ENCODE results near the gene ARL4D. TPM values are rescaled to one million over a fixed set of nuclear protein-coding genes. Genes with fewer than 3 reads are reported as not detected.

The ARL4D gene
- 11.4 and 12.1 TPM in 2 replicates for polyA plus RNA-seq (2013)

- Histone ChIP-seq H2AK5ac (ENCODE audit: low read length) (no peak within 1 kb of the TSS), H3K23ac (ENCODE audit: low read length) (no peak within 1 kb of the TSS)
- no CpG with 5 or more reads among the region's 64 CpGs for WGBS (ENCODE audit: extremely low coverage, insufficient coverage, insufficient read length)
Measured at GRCh38 chr17:43398724-43399595, at the start of gene ARL4D. ARL4D (plus strand) TSS chr17:43398993; CDS start chr17:43399733, 740 bp downstream.

GRCh38 chr17:43349142-43349541 is 49.7 kb upstream of the ARL4D start:
- Histone ChIP-seq H3K18ac (ENCODE audit: low read length) (no peak overlapping the region), H3K23ac (ENCODE audit: low read length) (no peak overlapping the region), H3K4me3 (ENCODE audit: low read depth, low read length) (no peak overlapping the region), H3K4ac (ENCODE audit: low read depth, low read length) (no peak overlapping the region), H2BK5ac (ENCODE audit: low read depth, low read length, poor library complexity) (no peak overlapping the region), H3K27ac (ENCODE audit: low read depth, low read length) (no peak overlapping the region), H3K9ac (ENCODE audit: low read length) (no peak overlapping the region), H3K14ac (ENCODE audit: low read length) (no peak overlapping the region), H2BK120ac (ENCODE audit: insufficient read depth, low read length, poor library complexity) (no peak overlapping the region), H2AFZ (ENCODE audit: insufficient read depth, low read length, poor library complexity) (no peak overlapping the region), H3K36me3 (ENCODE audit: control insufficient read depth in 1 of 2, insufficient read depth in 2 of 2, low read length in 2 of 2) (peaks cover 4 to 10% of the 10 kb centered on the region in 2 experiments), H2BK12ac (ENCODE audit: low read length) (no peak overlapping the region), H3K79me2 (ENCODE audit: control insufficient read depth, insufficient read depth, low read length, poor library complexity) (no peaks in the 10 kb centered on the region), H4K8ac (ENCODE audit: low read depth, low read length) (no peak overlapping the region), H3K27me3 (ENCODE audit: insufficient read depth, low read length) (no peaks in the 10 kb centered on the region), H3K9me3 (ENCODE audit: insufficient read depth, low read depth, low read length) (peaks cover 23% of the 10 kb centered on the region), H2AK5ac (ENCODE audit: low read length) (no peak overlapping the region), H3K79me1 (ENCODE audit: low read length) (peaks cover 2% of the 10 kb centered on the region), H3K4me2 (ENCODE audit: low read length) (no peak overlapping the region), H4K91ac (ENCODE audit: low read depth, low read length) (no peak overlapping the region), H3K4me1 (ENCODE audit: control insufficient read depth in 1 of 2, insufficient read depth in 2 of 2, low read length in 2 of 2) (peaks cover 8 to 12% of the 10 kb centered on the region in 2 experiments), H4K12ac (ENCODE audit: low read depth, low read length) (no peak overlapping the region)
- WGBS (ENCODE audit: extremely low coverage, insufficient coverage, insufficient read length) = no CpG with 5 or more reads among the region's 2 CpGs
- no peak for DNase-seq

More at GRCh38 chr17:43398724-43399595, at the start of gene ARL4D:
- Histone ChIP-seq H3K36me3 (ENCODE audit: control insufficient read depth in 1 of 2, insufficient read depth in 2 of 2, low read length in 2 of 2) (peaks cover 6 to 7% of the 10 kb centered on the region in 2 experiments), H3K4ac (ENCODE audit: low read depth, low read length) (peak within 1 kb of the TSS; percentile 71), H3K9ac (ENCODE audit: low read length) (peak within 1 kb of the TSS; percentile 66), H3K14ac (ENCODE audit: low read length) (peak within 1 kb of the TSS; percentile 76), H2BK12ac (ENCODE audit: low read length) (no peak within 1 kb of the TSS), H4K12ac (ENCODE audit: low read depth, low read length) (peak within 1 kb of the TSS; percentile 59), H4K8ac (ENCODE audit: low read depth, low read length) (peak within 1 kb of the TSS; percentile 67), H3K18ac (ENCODE audit: low read length) (peak within 1 kb of the TSS; percentile 93), H3K4me3 (ENCODE audit: low read depth, low read length) (peak within 1 kb of the TSS; percentile 84), H2BK5ac (ENCODE audit: low read depth, low read length, poor library complexity) (no peak within 1 kb of the TSS), H2AFZ (ENCODE audit: insufficient read depth, low read length, poor library complexity) (peak within 1 kb of the TSS; percentile 87), H3K9me3 (ENCODE audit: insufficient read depth, low read depth, low read length) (peaks cover 4% of the 10 kb centered on the region), H3K4me1 (ENCODE audit: control insufficient read depth in 1 of 2, insufficient read depth in 2 of 2, low read length in 2 of 2) (peaks cover 8 to 9% of the 10 kb centered on the region in 2 experiments), H3K27me3 (ENCODE audit: insufficient read depth, low read length) (no peaks in the 10 kb centered on the region), H3K27ac (ENCODE audit: low read depth, low read length) (no peak within 1 kb of the TSS), H3K4me2 (ENCODE audit: low read length) (peak within 1 kb of the TSS; percentile 71), H3K79me1 (ENCODE audit: low read length) (peaks cover 8% of the 10 kb centered on the region), H3K79me2 (ENCODE audit: control insufficient read depth, insufficient read depth, low read length, poor library complexity) (peaks cover 5% of the 10 kb centered on the region), H2BK120ac (ENCODE audit: insufficient read depth, low read length, poor library complexity) (peak within 1 kb of the TSS; percentile 45), H4K91ac (ENCODE audit: low read depth, low read length) (peak within 1 kb of the TSS; percentile 60)
- peak; percentile 84 to 86 for DNase-seq

GRCh38 chr17:43350888-43351361 is 47.9 kb upstream of the ARL4D start:
- no peak overlapping the region for H3K4ac ChIP-seq (ENCODE audit: low read depth, low read length)
- no peak overlapping the region for H3K23ac ChIP-seq (ENCODE audit: low read length)
- no peak overlapping the region for H4K91ac ChIP-seq (ENCODE audit: low read depth, low read length)
- H3K9ac ChIP-seq (ENCODE audit: low read length) = no peak overlapping the region
- DNase-seq = peak in 1 of 2 donors; percentile 53
- no peak overlapping the region for H2BK5ac ChIP-seq (ENCODE audit: low read depth, low read length, poor library complexity)
- no peak overlapping the region for H2BK12ac ChIP-seq (ENCODE audit: low read length)
- H2AK5ac ChIP-seq (ENCODE audit: low read length) = no peak overlapping the region
- no peak overlapping the region for H3K14ac ChIP-seq (ENCODE audit: low read length)
- no peak overlapping the region for H2AFZ ChIP-seq (ENCODE audit: insufficient read depth, low read length, poor library complexity)
- H4K8ac ChIP-seq (ENCODE audit: low read depth, low read length) = no peak overlapping the region
- peaks cover 4 to 10% of the 10 kb centered on the region in 2 experiments for H3K36me3 ChIP-seq (ENCODE audit: control insufficient read depth in 1 of 2, insufficient read depth in 2 of 2, low read length in 2 of 2)
- peaks cover 2% of the 10 kb centered on the region for H3K79me1 ChIP-seq (ENCODE audit: low read length)
- H3K79me2 ChIP-seq (ENCODE audit: control insufficient read depth, insufficient read depth, low read length, poor library complexity) = no peaks in the 10 kb centered on the region
- H3K4me3 ChIP-seq (ENCODE audit: low read depth, low read length) = no peak overlapping the region
- H4K12ac ChIP-seq (ENCODE audit: low read depth, low read length) = no peak overlapping the region
- H3K4me2 ChIP-seq (ENCODE audit: low read length) = no peak overlapping the region
- no peak overlapping the region for H3K18ac ChIP-seq (ENCODE audit: low read length)
- H3K27ac ChIP-seq (ENCODE audit: low read depth, low read length) = no peak overlapping the region
- H3K9me3 ChIP-seq (ENCODE audit: insufficient read depth, low read depth, low read length) = peaks cover 23% of the 10 kb centered on the region
- WGBS (ENCODE audit: extremely low coverage, insufficient coverage, insufficient read length) = no CpG with 5 or more reads among the region's 9 CpGs
- H3K4me1 ChIP-seq (ENCODE audit: control insufficient read depth in 1 of 2, insufficient read depth in 2 of 2, low read length in 2 of 2) = peaks cover 7 to 8% of the 10 kb centered on the region in 2 experiments
- H2BK120ac ChIP-seq (ENCODE audit: insufficient read depth, low read length, poor library complexity) = no peak overlapping the region
- no peaks in the 10 kb centered on the region for H3K27me3 ChIP-seq (ENCODE audit: insufficient read depth, low read length)

- H3K36me3 ChIP-seq (ENCODE audit: control insufficient read depth in 1 of 2, insufficient read depth in 2 of 2, low read length in 2 of 2) = peaks cover 4 to 10% of the 10 kb centered on the region in 2 experiments
- no peaks in the 10 kb centered on the region for H3K79me2 ChIP-seq (ENCODE audit: control insufficient read depth, insufficient read depth, low read length, poor library complexity)
- H3K4ac ChIP-seq (ENCODE audit: low read depth, low read length) = no peak overlapping the region
- H2BK12ac ChIP-seq (ENCODE audit: low read length) = no peak overlapping the region
- H4K8ac ChIP-seq (ENCODE audit: low read depth, low read length) = no peak overlapping the region
- peaks cover 2% of the 10 kb centered on the region for H3K79me1 ChIP-seq (ENCODE audit: low read length)
- H3K4me2 ChIP-seq (ENCODE audit: low read length) = no peak overlapping the region
- peaks cover 23% of the 10 kb centered on the region for H3K9me3 ChIP-seq (ENCODE audit: insufficient read depth, low read depth, low read length)
- H3K18ac ChIP-seq (ENCODE audit: low read length) = no peak overlapping the region
- H3K27ac ChIP-seq (ENCODE audit: low read depth, low read length) = no peak overlapping the region
- no peaks in the 10 kb centered on the region for H3K27me3 ChIP-seq (ENCODE audit: insufficient read depth, low read length)
- no peak overlapping the region for H3K14ac ChIP-seq (ENCODE audit: low read length)
- peaks cover 7 to 8% of the 10 kb centered on the region in 2 experiments for H3K4me1 ChIP-seq (ENCODE audit: control insufficient read depth in 1 of 2, insufficient read depth in 2 of 2, low read length in 2 of 2)
- H4K12ac ChIP-seq (ENCODE audit: low read depth, low read length) = no peak overlapping the region
- H2BK120ac ChIP-seq (ENCODE audit: insufficient read depth, low read length, poor library complexity) = no peak overlapping the region
- no peak overlapping the region for H2AFZ ChIP-seq (ENCODE audit: insufficient read depth, low read length, poor library complexity)
- no peak overlapping the region for H4K91ac ChIP-seq (ENCODE audit: low read depth, low read length)
- H2AK5ac ChIP-seq (ENCODE audit: low read length) = no peak overlapping the region
- H3K9ac ChIP-seq (ENCODE audit: low read length) = no peak overlapping the region
- no peak overlapping the region for H3K23ac ChIP-seq (ENCODE audit: low read length)
- H2BK5ac ChIP-seq (ENCODE audit: low read depth, low read length, poor library complexity) = no peak overlapping the region
- DNase-seq = no peak
- H3K4me3 ChIP-seq (ENCODE audit: low read depth, low read length) = no peak overlapping the region
- no CpG with 5 or more reads among the region's 8 CpGs for WGBS (ENCODE audit: extremely low coverage, insufficient coverage, insufficient read length)
Measured at GRCh38 chr17:43351691-43352090, 47.1 kb upstream of the ARL4D start.
